ENCODE measurements around the gene BCR.

The BCR gene

DNA sequence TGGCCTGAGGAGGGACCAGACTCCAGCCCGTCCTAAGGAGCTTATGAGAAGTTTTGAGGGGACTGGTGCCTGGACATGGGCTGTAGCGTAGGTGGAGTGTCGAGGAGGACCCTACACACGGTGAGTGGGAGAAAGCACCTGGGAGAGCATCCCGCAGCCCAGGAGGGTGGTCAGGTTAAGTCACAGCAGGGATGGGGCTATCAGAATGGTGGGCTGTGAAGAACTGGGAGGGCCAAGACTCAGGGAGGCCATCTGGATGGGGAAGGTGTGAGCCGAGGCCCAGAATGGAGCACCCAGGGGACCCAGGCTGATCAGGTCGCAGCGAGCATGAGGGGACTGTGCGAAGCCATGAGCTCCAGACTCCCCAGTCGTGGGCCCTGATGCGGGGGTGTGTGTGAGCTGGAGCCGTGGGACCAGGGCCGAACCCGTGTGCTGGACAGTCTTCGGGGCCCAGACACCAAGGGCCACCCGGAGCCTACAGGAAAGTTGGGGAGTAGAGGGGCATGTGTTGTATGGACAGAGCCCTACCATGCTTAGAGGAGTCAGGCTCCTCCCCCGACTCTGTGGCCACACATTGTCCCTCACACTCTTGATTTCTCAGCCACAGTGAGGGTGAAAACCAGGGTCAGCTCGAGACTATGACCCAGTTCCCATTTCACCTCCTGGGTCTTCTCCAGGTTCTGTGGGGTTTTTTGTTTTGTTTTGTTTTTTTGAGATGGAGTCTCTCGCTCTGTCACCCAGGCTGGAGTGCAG lies 54.3 kb downstream of the BCR start:
- no peak for DNase-seq (ENCODE audit: low spot score)
- TF ChIP-seq, protein P1, sequence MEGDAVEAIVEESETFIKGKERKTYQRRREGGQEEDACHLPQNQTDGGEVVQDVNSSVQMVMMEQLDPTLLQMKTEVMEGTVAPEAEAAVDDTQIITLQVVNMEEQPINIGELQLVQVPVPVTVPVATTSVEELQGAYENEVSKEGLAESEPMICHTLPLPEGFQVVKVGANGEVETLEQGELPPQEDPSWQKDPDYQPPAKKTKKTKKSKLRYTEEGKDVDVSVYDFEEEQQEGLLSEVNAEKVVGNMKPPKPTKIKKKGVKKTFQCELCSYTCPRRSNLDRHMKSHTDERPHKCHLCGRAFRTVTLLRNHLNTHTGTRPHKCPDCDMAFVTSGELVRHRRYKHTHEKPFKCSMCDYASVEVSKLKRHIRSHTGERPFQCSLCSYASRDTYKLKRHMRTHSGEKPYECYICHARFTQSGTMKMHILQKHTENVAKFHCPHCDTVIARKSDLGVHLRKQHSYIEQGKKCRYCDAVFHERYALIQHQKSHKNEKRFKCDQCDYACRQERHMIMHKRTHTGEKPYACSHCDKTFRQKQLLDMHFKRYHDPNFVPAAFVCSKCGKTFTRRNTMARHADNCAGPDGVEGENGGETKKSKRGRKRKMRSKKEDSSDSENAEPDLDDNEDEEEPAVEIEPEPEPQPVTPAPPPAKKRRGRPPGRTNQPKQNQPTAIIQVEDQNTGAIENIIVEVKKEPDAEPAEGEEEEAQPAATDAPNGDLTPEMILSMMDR (IDR thresholded peaks at IDR 0.05; ENCODE audit: extremely low read depth, missing control alignments): no peak

DNA sequence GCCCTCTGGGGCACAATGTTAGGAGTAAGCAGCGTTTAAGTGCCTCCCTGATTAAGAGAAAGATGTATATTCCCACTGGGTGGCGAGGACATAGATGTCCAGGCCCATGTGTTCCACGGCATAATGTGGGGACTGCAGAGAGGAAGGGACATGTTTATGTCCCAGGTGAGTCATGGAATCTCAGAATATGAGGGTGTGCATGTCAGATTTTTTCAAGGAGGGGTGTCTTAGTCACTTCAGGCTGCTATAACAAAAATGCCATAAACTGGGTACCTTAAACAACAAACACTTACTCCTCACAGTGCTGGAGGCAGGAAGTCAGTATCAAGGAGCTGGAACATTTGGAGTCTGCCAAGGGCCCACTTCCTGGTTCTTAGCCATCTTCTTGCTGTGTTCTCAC lies 55.1 kb downstream of the BCR start:
- DNase-seq (ENCODE audit: low spot score): no peak
- TF ChIP-seq, protein P1 (IDR thresholded peaks at IDR 0.05; ENCODE audit: extremely low read depth, missing control alignments): no peak

DNA sequence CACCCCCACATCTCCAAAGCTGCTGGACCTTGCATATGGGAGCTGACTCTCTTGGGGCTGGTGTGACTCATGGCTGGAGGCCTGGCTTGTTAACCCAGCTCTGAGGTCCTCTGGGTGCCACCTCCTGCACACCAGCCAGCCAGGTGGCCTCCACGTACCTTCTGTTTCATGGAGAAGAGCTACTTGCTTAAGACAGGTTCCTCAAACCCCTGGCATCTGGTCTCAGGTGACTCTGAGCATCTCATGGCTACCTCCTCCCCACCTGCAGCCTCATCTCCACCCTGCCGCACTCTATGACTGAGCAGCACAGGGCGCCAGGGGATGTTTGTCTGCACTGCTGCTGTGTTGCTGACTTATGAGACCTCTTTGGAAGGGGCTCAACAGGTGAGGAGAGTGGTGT lies 55.7 kb downstream of the BCR start:
- TF ChIP-seq, protein P1 (IDR thresholded peaks at IDR 0.05; ENCODE audit: extremely low read depth, missing control alignments): no peak
- no peak for DNase-seq (ENCODE audit: low spot score)

- TF ChIP-seq, protein P1 (IDR thresholded peaks at IDR 0.05; ENCODE audit: extremely low read depth, missing control alignments): no peak
- DNase-seq (ENCODE audit: low spot score): no peak
Observed at GRCh38 chr22:23236440-23237184, 56.3 kb downstream of the BCR start.

DNA sequence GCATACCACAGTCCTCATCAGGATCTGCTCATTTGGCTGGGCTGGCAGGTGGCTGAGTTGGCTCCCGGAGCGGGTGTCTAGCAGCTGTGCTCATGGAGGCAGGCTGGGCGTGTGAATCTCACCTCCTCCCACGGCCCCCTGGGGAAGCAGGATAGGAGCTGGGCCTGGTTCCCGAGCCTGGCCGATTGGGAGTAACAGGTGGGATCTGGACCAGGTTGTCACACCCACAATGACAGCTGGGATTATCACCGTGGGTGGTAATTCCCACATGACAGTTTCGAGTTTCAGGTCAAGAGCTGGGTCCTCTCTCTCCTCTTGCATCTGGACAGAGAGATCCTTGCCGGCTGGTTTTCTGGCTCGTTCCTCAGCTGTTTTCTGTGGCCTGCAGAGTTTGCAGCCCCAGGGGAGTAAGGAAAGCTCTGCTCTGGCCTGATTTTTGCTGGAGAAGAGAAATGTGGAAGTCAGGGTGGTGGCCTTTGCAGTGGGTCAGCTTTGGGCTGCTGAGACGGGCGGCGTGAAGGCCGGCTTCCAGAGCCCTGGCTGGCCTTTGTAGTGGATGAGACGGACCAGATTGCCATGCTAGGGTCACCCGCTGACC lies 57.0 kb downstream of the BCR start:
- TF ChIP-seq, protein P1 (IDR thresholded peaks at IDR 0.05; ENCODE audit: extremely low read depth, missing control alignments): no peak
- no peak for DNase-seq (ENCODE audit: low spot score)

- no peak for DNase-seq (ENCODE audit: low spot score)
- TF ChIP-seq, protein P1 (IDR thresholded peaks at IDR 0.05; ENCODE audit: extremely low read depth, missing control alignments): no peak
Observed at GRCh38 chr22:23237841-23238240, 57.5 kb downstream of the BCR start.

- TF ChIP-seq, protein P1 (IDR thresholded peaks at IDR 0.05; ENCODE audit: extremely low read depth, missing control alignments): no peak
- no peak for DNase-seq (ENCODE audit: low spot score)
Observed at GRCh38 chr22:23238707-23239106, 58.4 kb downstream of the BCR start.

Measured in GM20000 (cell line).